Hindlimb muscle (tissue), 1 donor: ENCODE measurements around the gene LRRC8C. TPM values are rescaled to one million over a fixed set of nuclear protein-coding genes. Genes with fewer than 3 reads are reported as not detected.
"Not testable (repeated sequence)": the region's sequence is repeated elsewhere in the genome, so short reads cannot be mapped to it uniquely, and the experiment has no call there.

Source experiments
- DNase-seq: peaks from one replicate; pipeline ENCODE4 v3.0.0-alpha.2; 2013
- polyA plus RNA-seq: library from polyadenylated mRNA; unstranded; fragments of 120-200 nt; gene quantifications from one replicate; pipeline ENCODE4 v1.2.1, GENCODE V29; 2013; ENCODE audit not compliant: insufficient read length

Gene LRRC8C
- polyA plus RNA-seq, 1 donor, result 6.5 TPM

DNA sequence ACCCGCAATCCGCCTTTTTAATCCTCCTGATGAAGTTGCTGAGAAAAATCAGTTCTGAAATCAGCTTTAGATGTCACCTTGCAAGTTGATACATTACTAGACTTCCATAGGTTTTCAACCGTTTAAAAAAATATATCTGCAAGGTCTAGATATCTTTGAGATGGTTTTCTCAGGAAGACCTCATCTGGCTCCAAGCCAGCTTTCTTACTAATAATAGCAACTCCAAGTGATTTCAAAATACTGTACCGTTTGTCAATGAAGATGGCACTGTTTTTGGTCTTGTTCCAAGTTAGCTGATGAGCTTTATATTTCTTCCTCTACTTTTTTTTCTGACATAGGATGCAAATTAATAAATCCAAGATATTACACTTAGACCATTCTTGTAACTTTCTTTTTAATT, 40.3 kb downstream of the LRRC8C start:
- no peak for DNase-seq

DNA sequence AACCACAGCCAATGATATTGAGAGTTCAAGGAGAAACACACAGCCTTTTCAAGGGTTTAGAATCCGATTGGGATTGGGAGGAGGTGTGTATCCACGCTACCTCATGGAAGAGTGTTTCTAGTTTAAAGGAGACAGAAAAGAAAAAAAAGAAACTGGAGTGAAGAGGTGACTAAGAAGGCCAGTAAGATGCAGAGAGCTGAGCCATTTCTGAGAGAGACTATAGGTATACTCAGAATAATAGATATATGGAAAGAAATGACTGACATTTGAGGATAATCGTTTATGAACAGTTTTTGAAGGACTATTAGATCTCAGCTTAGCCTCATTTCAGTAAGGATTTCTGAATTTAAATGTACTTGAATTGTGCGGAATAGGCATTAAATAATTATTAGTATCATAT, 42.8 kb downstream of the LRRC8C start:
- DNase-seq, result no peak

DNA sequence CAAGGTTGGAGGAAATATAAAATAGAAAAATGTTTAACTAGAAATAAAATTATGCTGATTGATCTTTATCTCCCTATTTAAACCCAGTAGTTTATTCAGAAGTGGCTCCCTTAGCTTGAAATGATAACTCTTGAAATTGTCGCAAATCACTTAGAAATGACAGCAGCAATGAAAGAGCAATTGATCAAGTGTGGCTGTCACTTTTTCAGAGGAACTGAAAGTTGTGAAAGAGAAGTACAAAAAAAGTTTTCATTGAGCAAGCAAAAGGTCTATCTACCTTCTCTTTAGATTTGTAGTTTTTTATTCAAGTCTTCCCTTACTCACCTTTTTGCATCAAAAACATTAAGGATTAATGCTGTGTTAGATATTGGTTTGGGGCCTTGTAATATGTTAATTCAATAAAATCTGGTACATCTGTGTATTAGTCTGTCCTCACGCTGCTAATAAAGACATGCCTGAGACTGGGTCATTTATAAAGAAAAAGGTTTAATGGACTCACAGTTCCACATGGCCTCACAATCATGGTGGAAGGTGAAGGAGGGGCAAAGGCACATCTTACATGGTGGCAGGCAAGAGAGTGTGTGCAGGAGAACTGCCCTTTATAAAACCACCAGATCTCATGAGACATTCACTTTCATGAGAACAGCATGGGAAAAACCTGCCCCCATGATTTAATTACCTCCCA, 48.3 kb downstream of the LRRC8C start:
- no peak for DNase-seq

DNA sequence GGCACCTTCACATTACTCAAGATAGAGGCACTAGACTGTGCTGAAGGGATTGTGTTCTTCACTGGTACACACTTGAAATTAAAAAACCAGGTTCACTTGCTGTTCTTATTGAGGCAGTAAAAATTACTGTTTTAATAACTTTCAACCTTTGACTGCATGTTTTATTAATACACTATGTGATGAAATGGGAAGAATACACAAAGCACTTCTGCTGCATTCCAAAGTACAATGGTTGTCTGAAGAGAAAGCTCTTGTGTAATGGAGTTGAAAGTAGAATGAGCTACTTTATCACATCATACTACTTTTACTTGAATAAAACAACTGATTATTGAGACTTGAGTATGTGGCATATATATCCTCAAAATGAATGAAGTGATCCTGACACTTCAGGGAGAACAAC, 49.7 kb downstream of the LRRC8C start:
- DNase-seq, result no peak

DNA sequence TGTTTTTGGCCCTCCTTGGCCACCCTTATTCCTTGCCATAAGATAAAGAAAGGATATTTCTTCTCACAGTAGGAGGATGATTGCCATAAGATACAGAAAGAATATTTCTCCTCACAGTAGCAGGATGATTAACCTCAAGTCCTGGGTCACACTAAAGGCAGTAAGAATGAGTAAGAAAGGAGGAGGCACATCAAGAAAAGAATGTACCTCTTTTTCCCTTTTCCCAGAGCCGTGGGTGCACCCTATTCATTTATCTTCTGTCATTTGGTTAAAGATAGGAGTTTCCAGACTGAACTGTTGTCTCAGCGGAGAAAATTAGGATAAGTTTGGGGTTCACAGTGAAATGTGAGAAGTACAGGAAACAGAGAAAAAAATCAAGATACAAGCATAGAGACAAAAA, 52.5 kb downstream of the LRRC8C start:
- DNase-seq, result no peak

DNA sequence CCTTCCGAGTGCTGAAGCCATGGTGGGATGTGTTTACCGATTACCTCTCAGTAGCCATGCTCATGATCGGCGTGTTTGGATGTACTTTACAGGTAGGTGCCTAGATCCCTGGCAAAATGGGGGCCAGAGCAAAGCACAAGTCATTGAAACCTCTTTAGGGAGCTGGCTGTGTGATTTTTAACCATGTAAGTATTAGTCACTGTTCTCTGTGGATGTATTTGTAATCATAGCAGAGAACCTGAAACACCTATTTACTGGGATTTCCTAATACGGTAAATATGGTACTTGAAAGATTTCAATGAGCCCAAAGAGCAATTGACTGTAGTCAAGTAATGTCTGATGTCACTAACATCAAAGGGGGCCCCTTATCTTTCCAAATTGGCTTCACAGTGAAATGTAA, 53.6 kb downstream of the LRRC8C start:
- DNase-seq, result no peak

DNA sequence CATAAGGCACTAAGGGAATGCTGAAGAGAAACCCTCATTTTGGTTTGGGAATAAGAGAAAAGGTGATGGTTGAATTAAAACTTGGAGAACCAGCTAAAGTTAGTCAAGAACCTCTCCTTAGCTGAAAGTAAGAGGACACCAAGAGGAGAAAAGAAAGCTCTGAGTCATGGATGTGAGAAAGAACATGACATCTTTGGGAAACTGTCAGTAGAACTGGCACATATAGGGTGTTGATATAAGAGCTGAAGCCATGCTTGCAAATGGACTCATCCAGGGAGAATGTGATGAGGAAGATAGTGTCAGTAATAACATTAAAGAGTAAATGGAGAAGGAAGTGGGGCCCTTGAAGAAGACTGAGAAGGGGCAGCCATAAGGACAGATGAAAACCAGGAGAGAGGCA, 54.3 kb downstream of the LRRC8C start:
- no peak for DNase-seq

DNA sequence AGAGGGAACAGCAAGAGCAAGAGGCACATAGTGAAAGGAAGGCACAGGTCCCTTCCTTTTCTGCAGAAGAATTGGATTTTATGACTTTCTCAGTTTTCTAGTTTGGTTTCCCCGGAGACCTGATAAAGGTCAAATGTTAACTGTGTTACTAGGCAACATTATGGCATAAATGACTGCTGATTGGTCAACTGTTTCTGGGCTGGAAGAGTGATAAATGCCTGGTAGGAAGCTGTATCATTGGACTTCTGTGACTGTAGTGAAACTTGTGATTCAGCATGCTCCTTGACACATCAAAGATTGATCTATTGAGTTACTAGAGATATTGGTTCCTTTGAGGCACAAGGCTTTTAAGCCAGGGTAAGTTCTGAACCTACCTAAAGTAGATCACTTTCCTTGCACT, 55.7 kb downstream of the LRRC8C start:
- no peak for DNase-seq

DNA sequence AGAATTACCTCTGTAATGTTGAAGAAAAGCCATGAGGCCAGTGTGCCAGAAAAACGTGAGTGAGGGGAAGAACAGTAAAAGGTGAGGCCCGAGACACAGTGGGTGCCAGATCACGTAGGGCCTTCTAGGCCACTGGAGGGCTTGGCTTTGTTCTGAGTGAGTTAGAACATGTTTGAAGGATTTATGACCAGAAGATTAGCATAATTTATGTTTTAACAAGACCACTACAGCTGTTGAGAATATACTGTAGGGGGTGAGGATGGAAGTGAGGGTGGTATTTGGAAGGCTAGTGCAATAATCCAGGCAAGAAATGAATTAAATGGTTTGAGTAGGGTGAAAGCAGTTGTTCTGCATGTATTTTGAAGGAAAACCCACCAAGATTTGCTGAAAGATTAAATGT, 56.3 kb downstream of the LRRC8C start:
- DNase-seq, result no peak

DNA sequence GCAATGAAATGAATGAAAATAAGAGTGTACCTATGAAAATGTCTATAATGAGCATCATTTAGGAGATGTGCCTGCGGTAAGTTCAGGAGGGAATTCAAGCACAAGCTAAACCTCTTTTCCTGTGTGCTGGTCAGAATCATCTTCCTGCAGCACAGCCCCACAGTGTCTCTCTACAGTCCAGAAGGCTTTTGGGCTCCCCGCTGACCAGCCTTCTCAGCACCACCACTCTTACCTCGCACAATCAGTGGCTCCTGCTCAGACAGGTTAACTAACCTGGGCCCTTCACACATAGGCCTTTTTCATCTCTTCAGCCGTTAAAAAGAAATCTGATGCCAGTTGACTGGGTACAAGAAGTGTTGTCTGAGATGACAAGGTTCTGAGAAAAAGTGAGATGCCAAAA, 57.7 kb downstream of the LRRC8C start:
- no peak for DNase-seq

DNA sequence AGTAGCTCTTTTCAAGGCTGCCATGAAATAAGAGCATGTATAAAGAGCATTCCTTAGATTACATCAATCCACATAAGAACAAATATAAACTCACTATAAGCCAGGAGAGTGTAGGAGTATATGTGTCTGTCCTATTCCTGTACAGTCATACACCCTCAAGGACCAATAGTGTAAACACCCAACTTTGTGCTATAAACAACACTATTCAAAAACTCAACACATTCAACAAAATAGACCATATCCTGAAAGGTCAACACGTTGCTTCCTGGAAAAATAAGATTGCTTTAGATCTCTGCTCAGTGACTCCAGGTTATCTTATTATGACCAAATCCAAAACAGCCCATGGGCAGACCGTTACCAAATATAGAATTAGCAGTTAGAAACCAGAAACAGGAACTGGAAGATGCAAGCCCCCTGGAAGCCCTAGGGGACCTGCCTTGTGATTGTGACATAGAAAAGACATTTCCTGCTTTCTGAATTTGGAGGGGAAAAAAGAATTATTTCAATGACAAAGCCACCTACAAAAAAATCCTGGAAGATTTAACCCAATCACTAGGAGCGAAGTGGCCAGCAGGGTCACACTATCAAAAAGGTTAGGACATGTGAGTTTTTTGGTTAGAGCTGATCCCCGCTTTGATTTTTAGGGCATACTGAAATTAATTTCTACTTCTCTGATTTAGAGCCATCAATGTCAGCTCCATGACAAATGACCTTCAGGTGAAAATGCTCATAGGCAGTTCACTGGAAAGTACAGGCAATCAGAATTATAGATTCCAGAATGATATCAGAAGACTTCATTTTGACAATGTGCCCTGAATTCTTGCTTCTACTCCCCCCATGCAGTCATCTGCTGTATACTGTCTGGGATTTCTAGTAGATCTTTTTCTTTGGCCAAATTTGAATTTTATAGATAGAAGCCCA, 59.9 kb downstream of the LRRC8C start:
- peak; percentile 23 for DNase-seq

DNA sequence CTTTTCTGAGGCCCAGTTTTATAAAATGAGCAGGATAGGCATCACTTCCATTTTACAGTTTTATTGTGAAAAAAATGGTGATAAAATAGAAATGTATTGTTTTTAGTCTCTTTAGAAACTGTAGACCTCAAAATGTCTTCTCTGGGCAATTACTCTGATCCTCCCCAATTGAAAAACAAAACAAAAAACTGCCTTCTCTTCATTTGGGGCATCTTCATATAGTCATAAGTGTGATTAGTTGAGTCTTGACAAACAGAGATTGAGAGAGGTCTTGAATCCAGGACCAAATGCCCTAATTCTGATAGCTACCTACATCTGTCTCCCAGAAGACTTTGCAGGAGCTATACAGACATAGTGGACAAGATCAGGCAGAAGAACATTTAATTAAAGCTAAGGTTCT, 62.9 kb downstream of the LRRC8C start:
- DNase-seq, result no peak

DNA sequence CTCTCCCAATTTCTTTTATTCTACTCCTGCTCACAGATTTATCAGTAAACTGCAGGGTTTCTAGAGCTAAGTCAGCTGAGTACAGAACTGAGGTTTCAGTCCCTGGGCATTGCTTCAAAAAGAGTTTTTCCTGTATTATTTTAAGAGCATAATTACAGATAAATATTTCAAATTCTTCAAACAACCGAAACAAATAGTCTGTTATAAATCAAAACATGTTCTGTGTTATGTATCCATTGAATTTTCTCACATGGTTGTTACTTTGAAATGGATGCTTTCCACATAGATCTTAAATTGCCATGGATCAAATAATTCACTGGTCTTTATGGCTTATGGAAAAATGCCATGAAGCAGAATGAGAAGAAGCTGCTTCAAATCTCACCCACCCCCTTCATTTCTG, 64.5 kb downstream of the LRRC8C start:
- no peak for DNase-seq

DNA sequence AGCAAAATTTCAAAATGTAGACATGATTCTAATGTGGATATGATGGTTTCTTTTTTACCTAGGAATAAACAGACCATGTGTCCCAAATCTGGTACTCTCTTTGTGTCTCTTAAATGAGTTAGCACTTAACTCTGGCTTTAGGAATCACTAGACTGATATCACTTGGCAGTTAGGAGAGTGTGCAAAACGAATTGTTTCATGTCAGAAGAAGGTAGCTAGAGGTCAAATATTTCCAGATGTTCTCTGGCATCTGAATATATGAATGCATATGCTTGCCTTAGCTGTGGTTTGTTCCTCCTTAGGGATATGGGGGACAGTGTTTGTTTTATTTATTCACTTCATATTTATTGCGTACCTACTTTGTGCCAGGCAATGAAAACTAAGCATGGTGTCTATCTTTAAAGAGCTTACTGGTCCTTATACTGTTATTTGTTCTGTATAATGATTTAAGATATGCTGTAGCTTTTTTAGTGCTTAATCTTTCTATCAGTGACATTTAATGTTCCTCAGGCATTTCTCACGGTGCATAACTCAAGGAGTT, 65.2 kb downstream of the LRRC8C start:
- DNase-seq, result no peak

DNA sequence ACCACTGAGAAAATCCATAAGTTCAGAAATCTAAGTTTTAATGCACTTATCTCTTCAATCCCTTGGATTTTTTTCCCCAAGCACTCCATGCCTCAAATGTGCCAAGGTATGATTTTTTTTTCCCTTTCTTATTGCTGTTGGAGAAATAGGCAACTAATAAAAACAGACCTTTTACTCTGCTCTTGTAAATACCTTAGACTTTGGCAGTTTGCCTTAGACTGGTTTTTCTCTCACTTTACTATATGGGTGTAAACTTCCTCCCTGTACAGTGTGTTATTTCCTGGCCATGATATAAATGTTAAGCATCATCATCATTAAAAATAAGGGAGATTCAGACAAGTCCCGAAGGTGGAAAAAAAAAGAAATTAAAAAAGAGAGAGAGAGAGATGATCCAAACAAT, 65.7 kb downstream of the LRRC8C start:
- no peak for DNase-seq

DNA sequence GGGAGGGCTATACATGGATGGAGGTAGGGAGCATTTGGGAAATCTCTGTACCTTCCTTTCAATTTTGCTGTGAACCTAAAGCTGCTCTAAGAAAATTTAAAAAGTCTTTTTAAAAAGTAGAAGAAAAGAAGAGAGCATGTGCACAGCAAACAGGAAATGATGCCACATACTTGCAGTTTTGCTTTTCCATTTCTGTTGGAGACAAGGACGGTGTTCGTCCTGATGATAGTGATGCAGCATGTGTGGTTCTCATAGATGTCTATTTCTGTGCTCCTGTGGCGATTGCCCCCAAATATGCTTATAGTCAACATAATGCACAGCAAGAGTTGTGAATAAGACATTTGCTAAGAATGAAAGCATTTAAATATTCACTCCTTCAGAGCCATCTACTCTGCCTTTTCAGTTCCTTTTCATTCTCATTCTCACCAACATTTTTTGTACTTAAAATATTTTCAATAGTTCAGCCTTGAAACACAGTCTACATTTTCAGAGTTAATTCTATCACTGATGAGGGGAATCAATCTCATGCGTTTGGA, 66.6 kb downstream of the LRRC8C start:
- DNase-seq, result no peak

DNA sequence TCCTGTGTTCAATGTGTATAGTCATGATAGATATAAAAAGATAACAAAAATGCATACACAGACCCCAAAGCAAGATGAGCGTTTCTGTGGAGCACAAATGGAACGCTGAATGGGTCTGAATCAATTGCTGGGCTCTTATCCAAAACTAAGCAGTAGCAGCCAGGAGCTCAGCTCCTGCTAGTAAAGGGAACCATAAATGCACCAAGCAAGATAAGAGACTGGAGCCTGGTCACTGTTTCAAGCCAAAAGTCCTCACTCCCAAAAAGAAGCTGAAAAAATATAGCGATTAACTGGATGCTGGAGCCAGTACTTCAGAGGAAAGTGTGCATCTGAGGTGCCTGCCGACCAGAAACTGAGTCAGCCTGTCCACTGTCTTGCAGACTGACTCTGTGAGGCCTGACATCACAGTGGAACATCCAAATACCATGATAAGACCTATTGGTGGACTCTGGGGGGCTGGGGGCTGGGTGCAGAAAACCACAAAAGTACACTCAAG, 68.9 kb downstream of the LRRC8C start:
- DNase-seq, result no peak

DNA sequence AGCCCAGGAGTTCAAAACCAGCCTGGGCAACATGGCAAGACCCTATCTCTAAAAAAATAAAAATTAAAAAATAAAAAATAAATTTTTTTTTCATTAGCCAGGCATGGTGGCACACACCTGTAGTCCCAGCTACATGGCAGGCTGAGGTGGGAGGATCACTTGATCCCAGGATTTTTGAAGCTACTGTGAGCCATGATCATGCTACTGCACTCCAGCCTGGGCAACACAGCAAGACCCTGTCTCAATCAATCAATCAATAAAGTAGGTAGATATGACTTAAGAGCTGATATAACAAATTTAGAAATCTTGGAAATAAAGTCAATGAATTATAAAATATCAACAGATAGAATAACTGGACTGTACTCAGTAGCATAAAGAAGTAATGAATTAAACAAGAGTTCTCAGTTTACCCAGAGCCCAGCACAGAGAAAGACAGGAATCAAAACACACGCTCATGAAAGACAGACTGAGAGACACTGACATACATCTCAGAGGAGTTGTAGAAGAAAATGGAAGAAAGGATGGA, 69.7 kb downstream of the LRRC8C start:
- DNase-seq, result no peak

DNA sequence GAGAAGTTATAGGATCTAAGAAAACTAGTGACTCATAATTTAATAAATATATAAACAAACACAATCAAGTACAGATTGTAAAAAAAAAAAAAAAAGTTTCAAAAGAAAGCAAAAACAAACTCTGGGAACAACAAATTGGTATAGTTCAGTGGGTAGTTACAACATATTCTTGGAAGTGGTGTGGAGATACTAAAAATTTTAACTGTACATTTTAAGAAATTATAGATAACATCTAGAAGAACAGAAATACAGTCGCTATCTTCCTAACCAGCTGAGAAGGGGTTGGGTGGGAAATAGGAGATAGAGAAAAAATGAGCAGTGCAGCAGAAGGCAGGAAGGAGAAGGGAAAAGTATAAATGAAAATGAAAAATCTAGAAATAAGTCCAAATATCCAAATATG, 70.5 kb downstream of the LRRC8C start:
- no peak for DNase-seq

DNA sequence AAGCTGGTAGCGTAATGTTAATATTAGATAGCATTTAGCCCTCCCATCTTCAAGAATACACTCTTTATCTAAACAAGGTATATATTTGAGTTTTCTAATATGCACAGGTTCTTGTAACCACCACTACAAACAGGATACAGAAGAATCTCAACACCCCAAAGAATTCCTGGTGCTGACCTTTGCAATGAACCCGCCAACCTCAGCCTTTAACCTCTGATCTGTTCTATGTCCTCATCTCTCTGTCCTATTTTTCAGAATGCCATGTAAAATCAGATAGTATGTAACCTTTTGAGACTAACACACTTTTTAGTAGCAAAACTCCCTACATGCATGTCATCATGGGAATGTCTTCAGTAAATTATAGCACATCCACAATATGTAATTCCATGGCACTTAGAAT, 71.1 kb downstream of the LRRC8C start:
- DNase-seq, result no peak

DNA sequence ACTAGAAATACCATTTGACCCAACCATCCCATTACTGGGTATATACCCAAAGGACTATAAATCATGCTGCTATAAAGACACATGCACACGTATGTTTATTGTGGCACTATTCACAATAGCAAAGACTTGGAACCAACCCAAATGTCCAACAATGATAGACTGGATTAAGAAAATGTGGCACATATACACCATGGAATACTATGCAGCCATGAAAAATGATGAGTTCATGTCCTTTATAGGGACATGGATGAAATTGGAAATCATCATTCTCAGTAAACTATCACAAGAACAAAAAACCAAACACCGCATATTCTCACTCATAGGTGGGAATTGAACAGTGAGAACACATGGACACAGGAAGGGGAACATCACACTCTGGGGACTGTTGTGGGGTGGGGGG, 72.0 kb downstream of the LRRC8C start:
- not testable (repeated sequence) for DNase-seq

DNA sequence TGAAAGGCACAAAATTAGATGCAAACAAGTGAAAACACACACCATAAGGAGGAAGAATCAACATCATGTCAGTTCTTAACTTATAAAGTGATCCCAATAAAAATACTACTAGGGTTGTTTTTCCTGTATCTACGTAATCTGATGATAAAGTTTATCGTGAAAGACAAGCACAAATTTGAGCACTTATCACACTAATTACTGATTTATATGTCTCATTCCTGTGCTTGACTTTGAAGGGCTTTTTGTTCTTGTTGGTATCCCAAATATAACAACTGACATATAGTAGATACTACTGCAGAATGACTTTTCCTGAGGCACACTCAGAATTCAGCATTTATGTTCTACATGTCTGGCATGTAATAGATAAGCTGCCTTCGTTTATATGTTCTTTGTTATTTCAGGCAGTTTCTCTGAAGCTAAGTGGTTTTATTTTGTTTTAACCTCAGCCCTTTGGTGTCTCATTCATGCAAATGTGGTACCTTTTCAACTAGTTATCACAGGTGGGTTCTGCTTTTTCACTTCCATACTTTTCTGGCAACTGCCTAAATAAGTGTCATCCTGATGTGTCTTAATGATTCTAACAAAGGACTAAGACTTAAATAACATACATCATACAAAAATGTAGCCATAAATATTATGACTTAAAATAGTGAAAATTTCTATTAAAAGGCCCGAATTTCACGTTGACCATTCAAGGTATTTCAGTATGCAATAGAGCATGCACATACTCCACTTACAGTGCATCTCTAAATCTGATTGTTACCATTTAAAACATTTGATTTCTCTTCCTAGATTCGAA, 73.2 kb downstream of the LRRC8C start:
- DNase-seq, result no peak

DNA sequence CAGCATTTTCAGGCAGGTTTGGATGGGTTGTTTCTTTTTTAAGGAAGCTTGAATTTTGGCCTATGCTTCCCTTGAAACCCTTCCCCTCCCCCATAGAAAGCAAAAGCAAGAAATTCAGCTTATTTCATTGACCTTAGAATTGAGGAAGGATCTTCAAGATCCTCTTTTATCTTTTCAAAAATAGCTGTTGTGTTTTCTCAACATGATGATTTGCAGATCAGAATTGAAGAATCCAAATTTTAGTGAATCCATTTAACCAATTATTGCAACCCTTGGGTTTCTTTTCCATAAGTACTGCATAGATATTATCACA, 73.7 kb downstream of the LRRC8C start:
- DNase-seq, result no peak
